GM19351 (cell line): ENCODE data around the gene HERC6.
"Not testable (repeated sequence)": the region's sequence is repeated elsewhere in the genome, so short reads cannot be mapped to it uniquely, and the experiment has no call there.

Experiments
- ATAC-seq: cut with Tn5 transposase; IDR thresholded peaks from one replicate; pipeline ENCODE4 v1.9.1; 2021; ENCODE audit warnings: mild to moderate bottlenecking, moderate library complexity; ENCODE audit not compliant: unreplicated experiment

Gene HERC6

DNA sequence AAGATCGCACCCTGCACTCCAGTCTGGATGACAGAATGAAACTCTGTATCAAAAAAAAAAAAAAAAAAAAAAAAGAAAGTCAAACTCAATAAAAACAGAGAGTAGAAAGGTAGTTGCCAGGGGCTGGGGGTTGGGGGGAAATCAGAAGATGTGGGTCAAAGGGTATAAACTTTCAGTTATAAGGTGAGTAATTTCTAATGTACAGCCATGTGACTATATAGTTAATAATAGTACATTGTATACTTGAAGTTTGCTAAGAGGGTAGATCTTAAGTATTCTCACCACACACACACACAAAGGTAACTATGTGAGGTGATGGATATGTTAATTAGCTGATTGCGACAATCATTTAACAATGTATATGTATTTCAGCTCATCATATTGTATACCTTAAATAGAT, 11.5 kb downstream of the HERC6 start:
- no peak for ATAC-seq

DNA sequence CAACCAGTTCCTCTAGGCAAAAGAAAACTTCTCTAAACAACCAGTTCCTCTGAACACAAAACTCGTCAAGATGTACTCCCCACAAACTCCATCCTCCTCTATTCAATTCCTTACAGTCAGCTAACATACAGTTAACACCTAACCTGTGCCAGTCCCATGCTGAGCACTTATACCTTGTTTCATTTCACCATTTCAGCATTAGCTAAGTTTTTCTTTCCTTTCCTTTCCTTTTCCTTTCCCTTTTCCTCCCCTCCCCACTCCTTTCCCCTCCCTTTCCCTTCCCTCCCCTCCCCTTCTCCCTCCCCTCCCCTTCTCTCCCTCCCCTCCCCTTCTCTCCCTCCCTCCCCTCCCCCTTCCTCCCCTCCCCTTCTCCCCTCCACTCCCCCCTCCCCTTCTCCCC, 13.1 kb downstream of the HERC6 start:
- ATAC-seq = no peak

DNA sequence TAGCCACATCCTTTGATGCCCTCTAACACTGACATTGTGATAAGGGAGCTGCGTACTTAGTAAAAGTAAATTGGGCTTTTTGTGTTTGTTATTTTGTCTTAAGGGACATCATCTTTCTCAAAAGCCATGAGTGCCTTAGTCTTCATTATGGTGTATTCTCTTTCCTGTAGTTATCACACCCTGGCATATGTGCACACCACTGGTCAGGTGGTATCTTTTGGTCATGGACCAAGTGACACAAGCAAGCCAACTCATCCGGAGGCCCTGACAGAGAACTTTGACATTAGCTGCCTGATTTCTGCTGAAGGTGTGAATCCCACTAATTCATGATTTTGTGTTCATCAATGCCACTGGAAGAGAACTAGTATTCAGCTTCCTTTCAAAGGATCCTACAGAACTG, 18.0 kb downstream of the HERC6 start:
- no peak for ATAC-seq

DNA sequence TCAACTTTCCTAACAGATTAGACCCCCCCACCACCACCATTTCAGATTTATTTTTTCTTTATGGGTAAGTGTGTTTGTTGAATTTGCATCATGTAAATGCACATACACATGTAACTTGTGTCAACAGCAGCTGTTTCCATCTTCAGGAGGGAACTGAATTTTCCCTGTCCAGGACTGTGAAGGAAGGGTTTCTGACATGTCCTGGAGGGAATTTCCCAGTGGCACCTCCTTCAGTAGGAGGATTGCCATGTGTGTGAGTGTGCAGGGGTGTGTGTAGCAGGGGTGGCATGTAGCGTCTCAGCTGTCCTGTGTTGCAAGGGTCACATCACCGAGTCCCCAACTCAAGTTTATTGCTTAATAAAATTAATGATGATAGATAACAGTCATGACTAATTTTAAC, 19.7 kb downstream of the HERC6 start:
- ATAC-seq = no peak

DNA sequence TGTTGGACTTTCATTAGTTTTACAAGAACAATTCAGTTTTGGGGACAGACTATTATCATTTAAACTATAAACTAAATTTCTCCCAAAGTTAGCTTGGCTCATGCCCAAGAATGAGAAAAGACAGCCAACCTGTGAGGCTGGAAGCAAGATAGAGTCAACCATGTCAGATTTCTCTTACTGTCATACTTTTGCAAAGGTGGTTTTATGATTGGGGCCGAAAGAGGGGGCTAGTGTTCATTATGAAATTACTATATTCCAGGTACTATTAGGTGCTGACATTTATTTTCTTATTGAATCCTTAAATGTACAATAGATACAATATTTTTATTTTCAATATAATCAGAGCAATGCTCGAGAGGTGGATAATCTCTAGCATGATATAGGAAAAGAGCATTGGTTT, 30.6 kb downstream of the HERC6 start:
- ATAC-seq = no peak

DNA sequence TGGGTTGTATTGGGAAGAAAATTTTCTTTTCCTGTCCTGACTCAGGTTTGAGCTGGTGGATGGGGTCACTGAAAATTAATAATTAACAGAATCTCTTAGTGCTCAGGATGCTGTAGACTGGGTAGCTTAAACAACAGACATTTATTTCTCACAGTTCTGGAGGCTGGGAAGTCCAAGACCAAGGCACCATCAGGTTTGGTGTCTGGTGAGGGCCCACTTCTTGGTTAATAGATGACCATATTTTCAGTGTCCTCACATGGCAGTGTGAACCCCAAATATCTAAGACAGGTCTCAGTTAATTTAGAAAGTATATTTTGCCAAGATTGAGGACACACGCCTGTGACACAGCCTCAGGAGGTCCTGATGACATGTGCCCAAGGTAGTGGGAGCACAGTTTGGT, 31.1 kb downstream of the HERC6 start:
- ATAC-seq = no peak

DNA sequence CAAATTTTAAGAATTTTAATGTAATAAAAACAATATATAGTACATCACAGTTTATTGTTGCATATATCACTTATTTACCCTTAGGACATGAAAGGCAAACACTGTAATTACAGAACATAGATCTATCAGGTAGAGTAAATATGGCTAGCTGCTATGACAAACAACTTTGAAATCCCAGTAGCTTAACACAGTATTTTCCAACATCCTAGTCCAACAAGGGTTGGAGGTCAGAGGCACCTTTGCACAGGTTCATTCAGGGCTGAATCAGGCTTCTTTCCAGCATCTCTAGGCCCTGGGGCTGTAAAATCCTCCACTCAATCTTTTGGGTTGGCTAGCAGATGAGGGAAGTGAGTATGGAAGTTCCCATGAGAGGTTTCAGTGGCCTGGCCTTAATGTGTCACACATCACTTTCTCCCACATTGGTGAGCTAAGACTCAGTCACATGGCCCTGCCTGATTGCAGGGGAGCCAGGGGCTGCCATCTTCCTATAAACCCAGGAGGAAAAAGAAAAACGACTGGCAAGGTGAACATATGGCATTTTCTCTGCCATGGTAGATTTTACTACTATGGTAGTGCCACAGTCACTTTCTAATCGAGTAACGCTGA, 32.9 kb downstream of the HERC6 start:
- no peak for ATAC-seq

DNA sequence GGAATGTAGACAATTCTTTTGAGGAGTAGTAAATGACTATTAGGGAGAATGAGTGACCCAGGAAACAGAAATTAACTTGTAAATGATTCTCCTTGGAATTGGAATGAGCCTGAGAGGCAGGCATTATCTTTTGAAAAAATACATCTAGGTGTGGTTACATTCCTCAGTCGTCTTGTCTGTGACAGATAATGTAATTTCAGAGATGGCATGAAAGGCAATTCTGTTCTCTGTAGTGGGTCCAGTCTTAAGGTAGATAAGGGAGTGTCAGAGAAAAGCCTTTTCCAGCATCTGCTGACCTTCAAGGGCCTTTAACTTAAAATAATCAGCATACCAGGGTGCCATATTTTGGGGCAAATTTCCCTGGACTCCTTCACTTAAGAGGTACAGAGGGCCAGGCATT, 35.1 kb downstream of the HERC6 start:
- no peak for ATAC-seq

DNA sequence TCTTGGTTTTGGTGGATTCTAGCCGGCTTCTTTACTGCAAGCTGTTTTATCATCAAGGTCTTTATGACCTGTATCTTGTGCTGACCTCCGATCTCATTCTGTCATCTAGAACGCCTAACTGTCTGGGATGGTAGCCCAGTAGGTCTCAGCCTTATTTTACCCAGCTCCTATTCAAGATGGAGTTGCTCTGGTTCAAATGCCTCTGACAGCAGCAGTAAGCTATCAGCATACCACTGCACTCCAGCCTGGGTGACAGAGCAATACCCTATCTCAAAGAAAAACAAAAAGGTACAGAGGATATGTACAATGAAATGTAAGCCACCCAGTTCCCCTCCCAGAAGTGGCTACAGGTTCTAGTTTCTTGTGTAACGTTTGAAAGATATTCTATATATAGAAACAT, 36.1 kb downstream of the HERC6 start:
- ATAC-seq = no peak

DNA sequence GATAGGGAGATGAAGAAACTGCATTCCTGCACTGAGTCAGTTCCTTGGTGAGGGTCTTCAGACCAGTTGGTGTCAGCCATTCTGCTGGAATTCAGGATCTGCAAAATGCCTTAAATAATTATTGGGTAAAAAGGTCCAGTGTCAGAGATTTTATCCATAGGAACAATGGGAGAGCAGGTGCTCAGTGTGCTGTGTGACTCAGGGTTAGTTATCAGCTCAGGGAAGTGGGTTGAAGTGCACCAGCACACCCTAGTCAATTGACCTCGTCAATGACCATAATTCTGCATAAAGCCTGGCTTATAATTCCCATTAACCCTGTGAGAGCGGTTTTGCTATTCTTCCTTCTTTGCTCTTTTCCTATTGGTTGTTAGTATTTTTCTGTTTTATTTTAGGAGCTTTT, 37.3 kb downstream of the HERC6 start:
- no peak for ATAC-seq

DNA sequence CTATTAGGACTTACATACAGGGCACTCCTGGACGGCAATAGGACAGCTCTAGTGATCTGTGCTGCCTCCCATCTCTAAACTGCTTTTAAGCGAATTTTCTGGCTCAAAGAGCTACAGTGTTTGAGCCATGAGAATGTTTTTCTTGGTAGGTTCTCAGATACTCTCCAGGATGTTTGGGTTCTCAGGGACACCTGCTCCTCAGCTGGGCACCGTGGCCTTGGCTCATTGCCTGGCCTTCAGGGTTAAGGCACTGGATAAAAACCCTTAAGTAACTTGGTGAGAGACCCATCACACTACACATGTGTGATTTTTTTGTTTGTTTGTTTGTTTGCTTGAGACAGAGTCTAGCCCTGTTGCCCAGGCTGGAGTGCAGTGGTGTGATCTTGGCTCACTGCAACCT, 39.8 kb downstream of the HERC6 start:
- no peak for ATAC-seq

DNA sequence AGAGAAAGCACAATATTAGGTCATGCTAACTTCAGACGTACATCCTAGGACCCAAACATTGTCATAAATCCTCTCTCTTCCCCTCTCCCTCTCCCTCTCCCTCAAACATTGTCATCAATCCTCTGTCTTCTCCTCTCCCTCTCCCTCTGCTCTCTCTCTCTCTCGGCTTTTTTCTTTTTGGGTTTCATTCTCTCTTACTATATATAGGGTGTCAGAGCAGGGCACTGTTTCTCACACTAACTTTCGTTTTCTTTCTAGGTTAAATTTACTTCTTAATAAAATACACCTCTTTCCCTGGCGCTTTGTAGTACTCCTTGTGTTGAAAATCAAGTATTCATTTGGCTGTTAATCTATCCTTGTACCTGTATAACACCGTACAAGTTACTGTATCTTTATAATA, 41.2 kb downstream of the HERC6 start:
- ATAC-seq = no peak

DNA sequence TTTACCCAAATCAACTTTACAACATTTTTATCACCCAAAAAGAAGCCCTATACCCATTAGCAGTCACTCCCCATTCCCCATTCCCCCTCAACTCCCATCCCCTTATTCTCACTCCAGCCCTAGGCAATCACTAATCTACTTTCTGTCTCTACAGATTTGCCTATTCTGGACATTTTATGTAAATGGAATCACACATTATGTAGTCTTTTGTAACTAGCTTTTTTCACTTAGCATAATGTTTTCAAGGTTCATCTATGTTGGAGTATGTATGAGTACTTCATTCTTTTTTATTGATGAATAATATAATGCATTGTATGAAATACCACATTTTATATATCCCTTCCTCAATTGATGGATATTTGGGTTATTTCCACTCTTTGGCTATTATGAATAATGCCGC, 42.2 kb downstream of the HERC6 start:
- ATAC-seq = no peak

DNA sequence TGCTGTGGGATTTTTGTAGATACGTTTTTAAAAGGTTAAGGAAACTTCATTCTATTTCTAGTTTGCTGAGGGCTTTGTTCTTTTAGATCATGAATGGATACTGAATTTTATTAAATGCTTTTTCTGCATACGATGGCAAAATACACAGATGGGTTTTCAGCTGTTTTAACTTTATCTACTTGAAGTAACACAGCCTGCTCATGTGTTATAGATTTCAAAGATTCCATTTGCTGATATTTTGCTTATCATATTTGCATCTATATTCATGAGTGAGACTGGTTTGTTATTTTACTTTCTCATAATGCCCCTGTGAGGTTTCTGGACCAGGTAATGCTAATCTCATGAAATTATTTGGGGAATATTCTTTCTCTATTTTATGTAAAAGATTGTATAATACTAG, 43.8 kb downstream of the HERC6 start:
- ATAC-seq = no peak

DNA sequence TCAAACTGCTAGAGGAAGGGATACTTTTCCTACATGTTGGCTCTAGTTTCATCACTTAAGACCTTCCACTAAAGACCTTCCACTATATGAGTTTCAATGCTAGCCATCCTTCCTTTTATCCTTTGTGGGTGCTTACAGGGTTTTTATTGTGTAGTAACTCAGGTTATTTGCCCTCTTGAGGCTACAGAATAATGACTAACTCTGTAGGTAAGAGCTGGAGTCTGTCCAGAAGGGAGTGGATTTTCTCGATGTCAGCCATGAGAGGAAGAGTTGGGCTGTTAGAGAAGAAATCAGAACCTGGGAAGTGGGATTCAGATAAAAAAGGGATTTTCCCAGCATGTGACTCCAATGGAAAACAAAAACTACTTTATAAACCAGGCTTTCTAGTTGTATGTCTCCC, 50.7 kb downstream of the HERC6 start:
- ATAC-seq = no peak

DNA sequence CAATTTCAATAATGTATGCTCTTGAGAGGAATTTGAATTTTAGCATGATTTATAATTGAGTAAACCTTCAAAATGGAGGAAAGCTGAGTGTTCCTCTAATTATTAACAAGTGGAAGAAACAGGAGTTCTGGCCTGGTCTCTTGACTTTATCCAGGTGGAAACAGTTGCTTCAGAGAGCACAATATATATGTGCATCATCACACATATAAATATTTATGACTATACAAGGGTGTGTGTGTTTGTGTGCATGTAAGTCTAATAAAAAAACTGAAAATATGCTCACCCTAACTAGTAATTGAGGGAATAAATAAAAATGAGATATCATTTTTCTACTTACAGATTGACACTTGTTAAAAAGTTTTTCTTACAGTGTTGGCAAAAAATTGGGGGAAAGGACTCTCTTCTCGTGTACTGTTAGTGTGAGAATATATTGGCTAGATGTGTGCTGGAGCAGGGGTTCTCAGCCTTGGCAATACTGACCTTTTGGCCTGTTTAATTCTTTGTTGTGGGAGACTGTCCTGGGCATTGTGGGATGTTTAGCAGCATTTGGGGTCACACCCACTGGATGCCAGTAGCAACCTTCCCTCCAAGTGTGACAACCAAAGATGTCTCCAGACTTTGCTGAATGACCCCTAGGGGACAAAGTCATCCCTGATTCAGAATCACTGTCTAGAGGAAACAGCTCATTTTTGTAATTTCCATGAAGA, 57.5 kb downstream of the HERC6 start:
- ATAC-seq = no peak

DNA sequence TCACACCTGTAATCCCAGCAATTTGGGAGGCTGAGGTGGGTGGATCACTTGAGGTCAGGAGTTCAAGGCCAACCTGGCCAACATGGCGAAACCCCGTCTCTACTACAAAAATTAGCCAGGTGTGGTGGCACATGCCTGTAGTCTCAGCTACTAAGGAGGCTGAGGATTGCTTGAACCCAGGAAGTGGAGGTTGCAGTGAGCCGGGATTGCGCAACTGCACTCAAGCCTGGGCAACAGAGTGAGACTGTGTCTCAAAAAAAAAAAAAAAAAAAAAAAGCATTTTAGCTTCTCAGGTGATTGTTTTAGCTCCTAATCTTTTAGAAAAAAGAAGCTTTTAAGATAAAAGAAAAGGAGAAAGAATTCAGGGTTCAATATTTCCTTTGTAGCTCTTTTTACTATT, 59.2 kb downstream of the HERC6 start:
- not testable (repeated sequence) for ATAC-seq

DNA sequence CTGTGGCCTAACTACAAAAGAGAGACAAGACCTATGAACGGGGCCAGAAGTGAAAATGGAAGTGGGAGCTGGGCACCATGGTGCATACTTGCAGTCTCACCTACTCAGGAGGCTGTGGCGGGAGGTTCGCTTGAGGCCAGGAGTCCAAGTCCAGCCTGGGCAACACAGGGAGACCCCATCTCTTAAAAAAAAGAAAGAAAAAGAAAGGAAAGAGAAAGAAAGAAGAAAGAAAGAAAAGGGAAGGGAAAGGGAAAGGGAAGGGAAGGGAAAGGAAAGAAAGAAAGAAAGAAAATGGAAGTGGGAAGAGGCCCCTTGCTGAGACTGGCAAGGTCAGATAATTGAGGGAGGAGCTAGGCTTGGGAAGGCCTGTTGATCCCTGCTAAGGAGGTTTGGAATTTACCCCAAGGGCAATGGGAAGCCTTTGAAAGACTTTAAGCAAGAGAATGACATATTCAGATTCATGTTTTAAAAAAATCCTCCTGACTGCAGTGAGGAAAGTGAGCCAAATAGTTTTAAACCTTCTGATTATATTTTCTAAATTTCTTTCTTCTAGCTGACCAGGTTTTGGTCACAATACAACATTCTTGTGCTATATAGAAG, 60.6 kb downstream of the HERC6 start:
- no peak for ATAC-seq

DNA sequence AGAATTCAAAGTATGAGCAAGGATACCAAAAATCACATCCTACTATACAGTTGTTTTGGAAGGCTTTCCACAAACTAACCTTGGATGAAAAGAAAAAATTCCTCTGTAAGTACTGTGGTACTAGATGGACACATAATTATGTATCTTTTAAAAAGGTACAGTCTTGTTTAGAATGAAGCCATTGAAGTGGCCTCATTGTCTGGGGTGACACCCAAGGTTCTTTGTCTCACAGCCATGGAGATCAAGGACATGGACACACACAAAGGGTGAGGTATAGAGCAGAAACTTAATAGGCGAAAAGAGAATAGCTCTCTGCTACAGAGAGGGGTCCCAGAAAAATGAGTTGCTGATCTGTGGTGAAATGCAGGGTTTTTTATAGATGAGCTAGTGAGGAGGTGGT, 61.5 kb downstream of the HERC6 start:
- no peak for ATAC-seq

DNA sequence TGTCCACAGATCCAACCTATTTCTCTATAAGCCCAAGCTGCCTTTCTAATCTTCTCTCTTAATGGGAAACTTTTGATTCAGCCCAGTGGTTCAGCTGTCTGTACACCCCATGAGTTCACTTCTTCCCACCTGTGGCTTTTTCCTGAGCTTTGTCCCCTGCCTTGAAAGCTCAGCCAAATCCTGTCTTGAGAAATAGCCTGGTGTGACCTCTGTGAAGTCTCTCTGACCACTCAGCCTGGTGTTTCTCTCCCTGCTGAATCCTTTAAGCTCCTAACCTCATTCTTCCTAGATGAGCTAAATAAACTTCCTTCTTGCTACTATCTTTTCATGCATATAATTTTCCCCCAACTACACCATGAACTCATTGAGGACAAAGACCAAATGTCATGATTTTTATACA, 63.0 kb downstream of the HERC6 start:
- ATAC-seq = no peak

DNA sequence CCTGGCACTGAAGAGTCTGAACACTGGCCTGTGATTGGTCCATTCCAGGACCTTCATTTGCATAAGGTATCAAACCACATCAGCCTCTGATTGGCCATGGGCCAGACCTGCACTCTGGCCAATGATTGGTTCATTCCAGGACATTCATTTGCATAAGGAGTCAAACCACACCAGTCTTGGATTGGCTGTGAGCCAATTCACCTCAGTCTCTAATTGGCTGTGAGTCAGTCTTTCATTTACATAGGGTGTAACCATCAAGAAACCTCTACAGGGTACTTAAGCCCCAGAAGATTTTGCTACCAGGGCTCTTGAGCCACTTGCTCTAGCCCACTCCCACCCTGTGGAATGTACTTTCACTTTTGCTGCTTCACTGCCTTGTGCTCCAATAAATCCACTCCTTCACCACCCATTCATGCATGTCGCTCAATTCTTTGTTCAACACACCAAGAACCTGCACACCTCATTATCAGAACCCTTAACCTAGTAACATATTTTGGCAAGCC, 64.1 kb downstream of the HERC6 start:
- ATAC-seq = no peak

DNA sequence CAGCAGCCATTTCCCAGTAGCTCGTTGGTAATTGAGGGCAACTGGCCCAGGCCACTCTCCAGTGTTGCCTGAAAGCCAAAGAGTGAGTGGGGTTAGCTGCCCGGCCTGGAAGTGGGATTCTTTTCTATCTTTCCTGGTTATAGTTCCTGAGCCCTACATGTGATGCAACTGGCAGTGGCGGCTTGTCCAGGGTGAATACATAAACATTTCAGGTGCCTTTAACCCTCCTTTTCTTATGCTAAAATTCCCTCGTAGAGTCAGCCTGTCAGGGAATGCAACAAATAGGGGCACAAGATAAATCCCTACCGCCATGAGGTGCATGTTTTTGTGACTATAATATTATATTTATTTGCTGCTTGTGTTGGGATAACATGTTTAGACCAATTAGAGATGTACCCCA, 64.8 kb downstream of the HERC6 start:
- ATAC-seq = no peak

DNA sequence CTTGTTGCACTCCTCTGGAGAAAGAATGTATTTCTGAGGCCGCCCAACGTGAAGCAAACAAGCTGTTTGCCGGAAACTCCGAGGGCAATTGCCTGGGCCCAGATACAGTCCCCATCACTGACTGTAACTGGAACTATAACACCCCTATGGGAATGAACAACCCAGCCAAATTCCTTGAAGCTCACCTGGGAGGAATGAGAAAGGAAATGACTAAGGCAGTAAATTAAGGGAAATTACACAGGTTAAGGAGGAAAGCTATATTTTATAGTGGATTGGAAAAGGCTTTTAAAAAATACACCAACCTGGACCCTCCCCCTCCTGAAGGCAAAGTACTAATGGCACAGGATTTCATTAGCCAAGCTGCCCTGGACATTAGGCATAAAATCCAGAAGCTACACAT, 66.6 kb downstream of the HERC6 start:
- ATAC-seq = no peak
